Body of pancreas (tissue), 4 donors: Measurements from ENCODE around the gene NATD1.

ENCODE experiments used
- POLR2A ChIP-seq, 3 donors: fragments of 450-650 bp; IDR thresholded peaks; one replicate each; pipeline ENCODE4 v1.6.1; 2016; ENCODE audit warnings: antibody characterized with exemption in 3 of 3, mild to moderate bottlenecking in 2 of 3
- TF ChIP-seq, protein P1 (sequence below), 7 experiments: fragments of 450-650 bp in 4 of 7; fragments of 200-600 bp in 3 of 7; sonication (generic) in 3 of 7; IDR thresholded peaks; one replicate each; pipeline ENCODE4 v1.5.1; 2016 to 2019; ENCODE audit warnings: antibody characterized with exemption in 7 of 7

DNA sequence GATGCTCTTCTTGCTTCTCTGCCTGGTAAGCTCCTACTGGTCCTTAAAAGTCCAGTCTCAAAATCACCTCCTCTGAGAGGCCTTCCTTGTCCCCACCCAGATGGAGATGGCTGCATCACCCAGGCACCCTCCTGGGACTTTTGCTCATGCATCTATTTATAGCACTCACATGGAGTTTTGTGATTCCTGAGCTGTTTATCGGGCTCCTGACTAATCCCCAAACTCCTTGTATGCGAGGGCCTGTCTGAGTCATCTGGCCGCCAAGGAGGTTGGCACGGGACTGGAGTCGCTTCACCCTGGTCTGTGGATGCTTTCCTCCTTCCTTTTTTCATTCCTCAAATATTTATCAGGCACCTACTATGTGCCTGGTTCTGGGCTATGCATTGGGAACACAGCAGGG, 29.0 kb upstream of the NATD1 start:
- no peak for TF ChIP-seq POLR2A (IDR thresholded peaks at IDR 0.05)
- TF ChIP-seq, protein P1, sequence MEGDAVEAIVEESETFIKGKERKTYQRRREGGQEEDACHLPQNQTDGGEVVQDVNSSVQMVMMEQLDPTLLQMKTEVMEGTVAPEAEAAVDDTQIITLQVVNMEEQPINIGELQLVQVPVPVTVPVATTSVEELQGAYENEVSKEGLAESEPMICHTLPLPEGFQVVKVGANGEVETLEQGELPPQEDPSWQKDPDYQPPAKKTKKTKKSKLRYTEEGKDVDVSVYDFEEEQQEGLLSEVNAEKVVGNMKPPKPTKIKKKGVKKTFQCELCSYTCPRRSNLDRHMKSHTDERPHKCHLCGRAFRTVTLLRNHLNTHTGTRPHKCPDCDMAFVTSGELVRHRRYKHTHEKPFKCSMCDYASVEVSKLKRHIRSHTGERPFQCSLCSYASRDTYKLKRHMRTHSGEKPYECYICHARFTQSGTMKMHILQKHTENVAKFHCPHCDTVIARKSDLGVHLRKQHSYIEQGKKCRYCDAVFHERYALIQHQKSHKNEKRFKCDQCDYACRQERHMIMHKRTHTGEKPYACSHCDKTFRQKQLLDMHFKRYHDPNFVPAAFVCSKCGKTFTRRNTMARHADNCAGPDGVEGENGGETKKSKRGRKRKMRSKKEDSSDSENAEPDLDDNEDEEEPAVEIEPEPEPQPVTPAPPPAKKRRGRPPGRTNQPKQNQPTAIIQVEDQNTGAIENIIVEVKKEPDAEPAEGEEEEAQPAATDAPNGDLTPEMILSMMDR (IDR thresholded peaks at IDR 0.05) = no peak
